Occipital lobe (tissue), 2 donors: Measurements from ENCODE around the gene LMO1. TPM values are rescaled to one million over a fixed set of nuclear protein-coding genes. Genes with fewer than 3 reads are reported as not detected.

Experiments used
- DNase-seq: peaks from one replicate; lab custom pipeline; 2025; lab: John Stamatoyannopoulos, UW
- total RNA-seq: library from RNA; depleted of rRNA; stranded (reverse); fragments of >200 nt; gene quantifications from one replicate; pipeline ENCODE4 v1.2.3, GENCODE V29; 2014

The LMO1 gene
- total RNA-seq, 1 donor from 2014 or later: 1.9 TPM

DNA sequence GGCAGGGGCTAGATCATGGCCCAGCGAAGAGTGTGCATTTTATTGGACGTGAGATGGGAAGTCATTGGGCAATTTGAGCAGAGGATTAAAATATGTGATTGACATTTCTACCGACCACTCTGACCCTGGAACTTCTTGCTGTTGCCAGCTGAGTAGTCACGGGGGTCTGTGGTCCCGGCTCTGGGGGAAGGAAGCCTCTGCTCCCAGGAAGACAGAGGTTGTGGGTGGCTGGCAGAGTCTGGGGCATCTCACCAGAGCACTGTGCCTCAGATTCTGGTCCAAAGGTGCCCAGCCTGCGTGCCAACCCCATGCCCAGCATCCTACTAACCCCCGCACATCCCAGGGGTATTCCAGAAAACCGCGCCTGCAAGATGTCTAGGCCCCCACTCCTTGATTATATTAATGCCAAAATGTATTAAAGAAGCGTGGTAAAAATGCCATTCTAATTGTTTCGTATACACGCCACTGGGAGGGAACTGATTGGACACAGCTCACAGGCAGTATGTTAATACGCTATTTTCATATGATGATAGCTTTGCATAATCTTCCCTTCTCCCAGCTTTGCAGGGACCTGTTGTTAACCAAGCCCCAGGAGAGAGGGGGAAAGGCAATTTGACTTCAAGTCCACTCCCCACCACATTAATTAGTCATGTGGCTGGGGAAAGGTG lies 25.3 kb upstream of the LMO1 start:
- DNase-seq: no peak

DNA sequence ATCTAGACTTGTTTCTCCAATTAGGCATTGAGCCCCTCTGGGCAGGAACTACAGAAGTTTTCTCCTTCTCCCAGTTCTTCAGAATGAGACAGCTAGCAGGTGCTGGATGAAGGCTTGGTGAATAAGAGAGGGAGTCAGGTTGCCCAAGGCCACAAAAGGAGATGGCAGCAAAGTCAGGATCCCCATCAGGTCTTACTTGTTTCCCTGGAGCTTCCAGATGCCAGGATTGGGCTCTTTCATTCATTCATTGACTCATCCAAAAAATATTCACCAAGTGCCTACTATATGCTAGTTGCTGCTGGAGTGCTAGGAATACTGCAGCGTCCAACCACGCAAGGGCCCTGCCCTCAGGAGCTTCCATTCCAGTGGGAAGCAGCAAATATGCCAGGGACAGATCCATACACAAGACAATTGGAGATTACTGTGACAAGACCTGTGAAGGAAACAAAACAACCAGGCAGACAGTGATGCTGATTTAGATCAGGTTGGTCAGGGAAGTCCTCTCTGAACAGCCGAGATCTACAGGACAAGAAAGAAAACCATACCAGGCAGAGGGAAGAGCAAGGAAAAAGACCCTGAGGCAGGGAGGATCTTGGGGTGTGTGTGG lies 24.6 kb upstream of the LMO1 start:
- no peak for DNase-seq

DNA sequence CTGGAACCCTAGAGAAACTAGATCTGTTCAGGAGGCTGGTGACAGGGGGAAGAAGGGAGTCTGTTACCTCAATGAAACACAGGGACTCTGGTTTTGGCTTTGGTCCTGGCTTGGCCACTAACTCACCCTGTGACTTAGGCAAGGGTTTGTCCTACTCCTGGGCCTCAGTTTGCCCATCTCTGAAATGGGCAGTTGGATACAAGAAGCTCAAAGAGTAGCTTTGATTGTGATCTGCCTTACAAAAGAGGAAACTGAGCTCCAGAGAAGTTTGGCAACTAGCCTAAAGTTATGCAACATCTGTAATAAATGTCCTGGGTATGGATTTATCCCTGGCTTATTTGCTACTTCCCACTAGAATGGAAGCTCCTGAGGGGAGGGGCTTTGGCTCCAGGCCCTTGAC lies 24.0 kb upstream of the LMO1 start:
- no peak for DNase-seq

DNA sequence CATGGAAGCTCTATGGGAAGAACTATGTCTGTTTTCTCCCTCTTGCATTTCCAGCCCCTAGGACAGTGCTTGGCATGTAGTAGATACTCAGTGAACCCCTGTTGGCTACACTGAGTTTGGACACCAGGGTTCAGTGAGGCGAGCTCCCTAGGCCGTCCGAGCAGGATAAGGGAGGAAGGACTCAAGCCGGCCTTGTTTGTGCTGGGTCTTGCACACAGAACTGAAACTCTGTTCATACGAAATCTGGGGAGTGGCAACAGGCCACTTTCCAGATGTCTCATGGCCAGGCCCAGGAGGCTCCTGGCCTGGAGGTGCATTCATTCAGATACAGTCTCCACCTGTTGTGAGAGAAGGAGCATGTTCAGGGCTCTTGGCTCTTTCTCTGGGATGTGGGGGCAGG lies 23.6 kb upstream of the LMO1 start:
- DNase-seq: no peak

DNA sequence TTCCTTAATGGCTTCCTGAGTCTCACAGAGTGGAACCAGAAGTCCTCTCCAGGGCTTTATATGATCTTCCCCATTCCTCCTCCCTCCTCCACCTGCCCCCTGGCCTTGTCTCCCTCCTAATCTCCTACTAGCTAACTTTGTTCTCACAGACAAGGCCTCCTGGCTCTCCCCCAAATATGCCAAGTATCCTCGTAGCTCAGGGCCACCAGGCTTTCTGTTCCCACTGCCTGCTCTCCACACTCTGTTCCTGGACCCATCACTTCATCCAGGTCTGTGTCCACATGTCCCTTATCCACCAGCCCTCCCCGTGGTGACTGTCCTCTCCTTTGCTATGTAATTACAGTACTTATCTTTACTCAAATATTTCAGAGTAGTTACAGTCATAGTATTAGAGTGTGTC lies 23.2 kb upstream of the LMO1 start:
- DNase-seq: no peak

DNA sequence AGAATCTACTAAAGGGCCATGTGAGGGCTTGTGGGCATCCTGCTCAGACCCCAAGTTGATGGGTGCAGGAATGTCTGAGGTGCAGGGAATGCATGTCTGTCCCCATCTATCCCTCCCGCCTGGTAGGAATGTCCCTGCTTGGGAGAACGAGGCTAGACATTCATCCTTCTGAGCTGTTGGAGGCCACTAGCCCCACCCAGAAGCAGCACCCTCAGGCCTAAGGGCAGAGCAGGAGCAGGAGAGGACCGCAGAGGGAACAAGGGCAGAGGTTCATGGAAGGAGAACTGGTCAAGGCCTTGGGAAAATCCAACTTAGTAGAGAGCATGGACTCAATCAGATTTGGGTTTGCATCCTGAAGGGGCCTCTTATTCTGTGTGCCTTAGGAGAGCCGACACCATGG lies 22.1 kb upstream of the LMO1 start:
- no peak for DNase-seq

DNA sequence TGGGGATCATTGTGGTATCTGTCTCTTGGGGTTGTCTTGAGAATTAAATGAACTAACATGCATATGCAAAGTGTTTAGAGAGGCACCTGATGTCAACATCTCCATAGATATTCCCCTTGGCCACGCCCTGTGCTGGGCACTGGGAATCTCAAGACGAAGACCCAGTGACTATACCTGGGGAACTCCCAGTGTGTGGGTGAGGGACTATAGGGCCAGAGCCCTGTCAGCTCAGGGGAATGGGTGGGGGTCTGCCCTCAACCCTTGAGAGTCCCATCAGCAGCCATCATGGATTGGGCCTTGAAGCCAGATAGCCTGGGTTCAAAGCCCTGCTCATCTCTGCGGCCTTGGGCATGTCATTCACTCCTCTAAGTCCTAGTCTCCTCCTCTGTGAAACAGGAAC lies 21.6 kb upstream of the LMO1 start:
- no peak for DNase-seq

DNA sequence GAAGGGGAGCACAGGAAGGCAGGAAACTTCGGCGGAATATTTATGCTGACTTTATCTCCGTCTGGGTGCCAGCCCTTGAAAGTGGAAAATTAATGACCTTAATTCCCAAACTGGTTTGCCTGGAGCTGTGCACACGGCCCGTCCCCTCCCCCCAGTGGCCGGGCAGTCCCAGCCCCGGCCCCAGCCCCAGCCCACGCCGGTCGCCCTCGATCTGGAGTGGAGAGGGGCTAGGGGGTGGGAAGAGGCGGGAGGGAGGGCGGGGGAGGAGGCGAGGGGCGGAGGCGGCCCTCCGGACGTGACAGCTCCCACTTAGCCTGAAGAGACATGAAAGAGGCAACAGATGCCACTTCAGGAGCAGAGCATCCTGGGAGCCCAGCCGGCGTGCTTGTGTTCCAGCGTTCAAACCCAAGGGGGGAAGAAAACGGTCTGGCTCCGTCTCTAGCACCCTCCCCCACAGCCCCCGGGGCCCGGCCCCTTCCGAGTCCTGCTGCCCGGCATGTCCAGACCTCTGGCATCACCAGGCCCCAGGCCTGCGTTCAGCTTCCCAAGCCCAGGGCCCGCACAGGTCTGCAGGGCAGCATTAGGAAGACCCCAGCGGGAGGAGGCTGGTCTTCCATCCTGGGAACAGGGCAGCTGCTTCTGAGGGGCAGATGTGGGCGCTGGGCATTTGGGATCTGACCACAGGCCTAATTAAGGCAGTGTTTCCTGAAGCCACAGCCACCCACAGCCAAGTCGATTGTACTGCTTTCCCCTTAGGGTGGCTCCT lies 20.0 kb upstream of the LMO1 start:
- no peak for DNase-seq

DNA sequence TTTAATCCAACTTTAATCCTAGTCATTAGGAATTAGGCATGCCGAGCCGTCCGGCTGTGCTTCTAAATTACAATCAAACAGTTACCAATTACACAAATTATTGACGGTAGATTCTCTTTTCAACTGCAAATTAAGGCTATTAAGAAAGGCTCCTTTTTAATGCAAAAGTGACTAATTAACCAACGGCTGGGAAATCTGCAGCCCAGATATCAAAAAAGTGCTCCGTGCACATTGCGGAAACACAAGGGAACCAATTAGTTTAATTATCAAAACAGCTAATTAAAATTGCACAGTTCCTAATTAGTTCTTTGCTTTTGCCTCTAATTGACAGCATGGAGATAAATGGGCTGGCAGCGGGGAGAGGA lies 19.4 kb upstream of the LMO1 start:
- no peak for DNase-seq

DNA sequence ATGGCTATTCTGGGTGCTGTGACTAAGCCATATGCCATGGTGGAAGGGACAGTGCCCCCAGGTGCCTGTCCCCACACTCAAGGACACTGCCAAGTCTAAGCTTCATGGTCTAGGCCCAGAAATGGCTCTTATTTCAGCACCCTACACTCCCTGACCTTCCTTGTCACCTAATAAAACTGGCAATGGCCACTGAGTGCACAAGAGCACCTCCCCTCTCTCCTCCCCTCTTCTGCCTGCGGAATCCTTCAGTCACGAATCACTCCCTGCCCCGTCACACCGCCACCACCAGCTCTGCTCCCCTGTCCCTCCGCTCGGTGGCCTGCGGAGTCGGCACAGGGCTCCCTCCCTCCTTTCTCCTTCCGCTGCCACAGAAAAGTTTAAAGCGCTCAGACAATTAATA lies 19.0 kb upstream of the LMO1 start:
- DNase-seq: no peak

DNA sequence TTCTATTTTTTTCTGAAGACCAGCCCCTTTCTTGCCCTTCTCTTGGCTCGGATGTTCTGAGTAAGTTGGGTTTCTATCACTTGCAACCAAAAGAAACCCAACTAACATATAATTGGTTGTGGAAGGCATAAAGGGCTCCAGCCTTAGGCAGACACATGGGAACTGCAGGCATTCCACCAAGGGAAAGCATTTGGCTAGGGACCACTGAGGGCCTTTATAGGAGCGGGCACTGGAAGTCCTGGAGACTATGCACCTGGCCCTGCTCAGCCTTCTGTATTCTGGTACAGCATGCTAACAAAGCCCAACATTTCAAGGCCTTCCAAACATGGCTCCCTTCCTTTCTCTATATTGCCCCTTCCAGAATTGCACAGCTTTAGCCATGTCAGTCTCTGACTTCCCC lies 17.6 kb upstream of the LMO1 start:
- DNase-seq: no peak

DNA sequence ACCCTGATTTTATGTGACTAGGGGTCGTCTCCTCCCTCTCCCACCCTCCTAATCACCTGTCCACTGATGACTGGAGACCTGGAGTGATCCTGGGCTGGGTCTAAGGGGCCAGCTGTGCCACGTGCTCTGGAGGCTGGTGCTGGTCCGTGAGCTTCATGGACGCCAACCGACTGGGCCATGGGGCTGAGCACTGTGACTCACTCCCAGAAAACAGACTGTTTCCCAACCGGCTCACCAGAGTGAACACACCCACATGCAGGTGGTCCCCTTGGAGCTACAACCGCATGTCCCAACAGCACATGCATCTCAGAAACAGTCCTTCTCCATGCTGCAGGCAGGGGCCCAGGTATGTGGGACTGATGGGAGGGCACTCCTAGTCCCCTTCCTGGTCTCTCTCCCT lies 14.0 kb upstream of the LMO1 start:
- no peak for DNase-seq

DNA sequence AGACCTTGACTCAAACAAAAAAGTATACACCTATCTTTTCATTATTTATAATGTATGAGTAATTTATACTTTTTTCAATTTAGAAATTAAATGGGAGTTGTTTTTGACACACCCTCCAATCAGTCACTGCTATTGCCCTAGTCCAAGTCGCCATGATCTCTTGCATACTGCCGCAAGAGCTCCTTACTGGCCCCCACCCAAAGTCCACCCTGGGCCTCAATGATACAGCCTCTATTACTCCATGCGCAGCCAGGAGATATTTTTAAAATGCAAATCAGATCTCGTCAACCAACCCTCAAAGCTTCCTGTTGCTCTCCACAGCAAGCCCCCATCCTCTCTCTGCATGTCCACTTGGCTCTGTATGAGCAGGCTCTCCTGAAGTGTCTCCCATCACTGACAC lies 12.8 kb upstream of the LMO1 start:
- DNase-seq: no peak

DNA sequence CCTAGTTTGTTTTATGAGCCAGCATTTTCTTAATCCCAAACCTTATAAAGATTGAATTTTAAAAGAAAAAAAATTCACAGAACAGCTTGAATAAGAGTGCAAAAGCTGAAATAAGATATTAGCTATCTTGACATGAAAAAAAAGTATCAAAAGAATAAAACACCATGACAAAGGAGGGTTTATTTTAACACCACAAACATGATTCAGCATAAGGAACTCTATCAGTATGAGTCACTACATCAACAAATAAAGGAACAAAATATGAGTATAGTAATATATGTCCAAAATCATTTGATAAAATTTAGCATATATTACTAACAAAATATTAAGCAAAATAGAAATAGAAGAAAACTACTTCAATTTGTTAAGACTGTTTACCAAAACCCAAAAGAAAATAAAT lies 9.6 kb upstream of the LMO1 start:
- DNase-seq: no peak

DNA sequence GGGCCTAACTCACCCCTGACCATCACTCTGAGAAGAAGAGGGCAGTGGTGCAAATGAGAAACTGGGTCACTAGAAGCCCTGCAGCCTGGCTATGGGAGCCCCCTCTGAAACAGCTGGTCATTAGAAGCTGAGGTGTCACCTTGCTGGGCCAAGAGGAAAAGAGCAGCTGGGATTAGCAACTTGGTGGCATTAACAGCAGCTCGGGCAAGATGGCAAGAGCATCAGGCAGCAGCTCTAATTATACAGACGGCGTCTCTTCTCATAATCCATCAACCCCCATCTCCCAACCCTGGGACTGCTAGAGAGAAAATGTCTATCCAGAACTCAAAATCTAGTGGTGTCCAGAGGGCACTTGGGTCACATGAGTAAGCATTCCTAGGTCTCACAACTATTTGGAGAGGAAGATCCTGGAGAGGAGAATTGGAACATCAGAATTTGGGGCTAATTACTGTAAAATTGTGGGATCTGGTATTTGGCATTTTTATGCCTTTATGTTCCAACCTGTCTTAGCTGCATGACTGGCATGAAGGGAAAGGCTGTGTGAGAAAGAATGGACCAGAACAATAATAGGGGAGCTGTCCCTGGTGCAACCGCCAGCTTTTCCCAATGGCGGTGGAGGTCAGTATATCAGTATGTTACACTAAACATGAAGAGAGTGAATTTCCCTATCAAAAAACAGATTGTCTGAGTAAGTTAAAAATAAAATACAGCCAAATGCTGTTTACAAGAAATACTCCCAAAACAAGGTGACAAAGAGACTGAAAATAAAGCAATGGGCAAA lies 7.6 kb upstream of the LMO1 start:
- DNase-seq: no peak

DNA sequence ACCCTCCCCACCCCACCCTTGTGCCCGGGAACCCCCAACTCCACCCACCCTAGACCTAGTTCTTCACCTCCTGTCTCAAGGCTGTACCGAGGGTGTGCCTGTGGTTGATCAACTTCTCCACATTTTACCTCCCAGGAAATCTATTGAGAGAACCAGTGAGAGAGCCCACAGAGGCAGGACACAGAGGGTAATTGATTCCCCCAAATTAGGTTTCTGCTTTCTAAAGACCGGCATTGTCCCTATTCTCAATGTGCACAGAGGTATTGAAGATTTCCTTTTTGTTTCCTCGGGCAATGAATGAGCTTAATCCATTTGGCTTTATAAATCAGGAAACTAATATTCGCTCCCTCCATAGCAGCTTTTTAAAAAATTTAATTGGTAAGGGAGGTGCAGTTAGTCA lies 6.0 kb upstream of the LMO1 start:
- no peak for DNase-seq

DNA sequence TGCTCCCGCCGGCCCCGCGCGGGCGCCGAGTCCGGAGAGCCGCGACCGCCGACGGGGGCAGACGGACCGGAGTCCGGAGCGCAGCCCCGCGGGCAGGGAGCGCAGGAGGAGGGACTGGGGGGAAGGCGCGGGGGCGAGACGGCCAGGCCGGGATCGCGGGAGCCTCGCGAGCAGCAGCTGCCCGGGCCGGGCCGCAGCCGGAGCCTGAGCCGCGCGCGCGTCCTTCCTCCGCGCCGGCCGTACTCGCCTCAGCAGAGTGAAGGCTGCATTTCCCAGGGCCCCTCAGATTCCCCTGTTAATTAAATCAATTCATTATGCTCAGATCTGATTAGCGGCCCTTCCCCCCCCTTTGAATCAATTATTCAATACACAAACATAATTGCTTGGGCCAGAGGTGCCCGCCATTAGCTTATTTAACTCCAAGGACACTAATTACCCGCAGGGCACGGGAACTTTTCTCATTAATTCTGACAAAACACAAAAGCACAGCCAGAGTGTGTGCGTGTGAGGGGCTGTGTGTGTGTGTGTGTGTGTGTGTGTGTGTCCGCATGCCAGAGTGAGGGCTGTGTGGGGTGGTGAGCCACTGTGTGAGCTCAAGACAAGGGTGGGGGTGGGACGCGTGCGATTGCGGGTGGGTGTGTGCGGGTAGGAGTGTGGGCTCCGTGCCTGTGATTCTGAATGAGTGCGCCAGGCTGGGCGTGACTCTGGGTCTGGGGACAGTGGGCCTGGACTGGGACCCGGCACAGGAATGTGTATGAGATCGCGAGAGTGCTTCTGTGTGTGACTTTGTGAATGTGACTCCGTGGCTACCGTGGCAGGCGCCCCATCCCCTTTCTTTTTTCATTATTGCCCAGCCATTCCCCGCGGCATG lies 5.1 kb upstream of the LMO1 start:
- DNase-seq: no peak

DNA sequence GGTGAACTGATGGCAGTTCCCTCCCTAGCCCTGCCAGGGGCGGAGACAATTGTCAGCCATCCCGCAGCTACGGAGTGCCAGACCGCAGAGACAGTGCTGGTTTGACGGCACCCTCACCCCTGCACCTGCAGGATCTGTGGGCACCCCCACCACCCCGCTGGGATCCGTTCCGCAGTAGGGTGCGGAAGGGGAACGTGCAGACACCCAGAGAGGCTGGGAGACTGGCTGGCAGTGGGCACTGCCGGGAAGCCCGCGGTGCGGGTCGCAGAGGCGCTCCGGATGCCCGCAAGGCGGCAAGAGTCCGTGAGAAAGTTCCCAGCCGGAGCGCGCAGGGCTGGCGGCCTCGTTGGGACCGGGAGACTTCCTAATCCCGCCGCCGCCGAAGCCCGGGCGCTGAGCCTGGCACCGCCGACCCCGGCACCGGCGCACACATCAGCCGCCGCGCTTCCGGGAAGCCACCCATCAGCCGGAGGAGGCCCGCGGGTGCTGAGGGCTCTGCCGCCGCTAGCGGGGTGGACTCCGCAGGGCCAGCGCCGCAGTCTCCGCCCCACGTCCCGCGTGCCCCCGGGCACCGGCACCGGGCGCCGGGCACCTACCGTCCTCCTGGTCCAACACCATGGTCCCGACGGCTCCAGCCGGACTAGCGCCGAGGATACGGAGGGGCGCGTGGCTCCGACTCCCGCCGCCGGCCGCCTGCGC lies 4.3 kb upstream of the LMO1 start:
- no peak for DNase-seq

DNA sequence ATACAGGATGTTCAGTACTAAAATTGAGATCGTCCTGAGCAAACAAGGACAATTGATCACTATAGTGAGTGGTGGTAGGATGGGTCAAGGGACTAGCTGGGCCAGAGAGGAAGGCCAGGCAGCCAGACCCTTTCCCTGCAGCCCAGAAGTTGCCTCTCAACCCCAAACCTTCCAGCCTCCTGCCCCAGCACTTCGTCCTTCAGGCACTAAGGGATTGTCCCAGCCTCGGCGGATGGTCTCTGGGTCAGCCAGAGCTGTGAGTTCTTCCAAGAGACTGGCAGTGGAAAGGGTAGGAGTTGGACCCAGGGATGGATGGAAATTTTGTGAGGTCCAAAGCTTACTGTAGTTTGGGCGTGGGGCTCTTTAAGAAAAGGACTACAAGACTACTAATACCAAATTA lies 3.6 kb upstream of the LMO1 start:
- DNase-seq: no peak
